Endothelial cell of umbilical vein (primary cell): ENCODE results near the gene PRR11.

Experiments used
- CTCF ChIP-seq, 2 donors: IDR thresholded peaks; 1 replicate in 1 of 2; 2 replicates in 1 of 2; pipeline ENCODE4 v1.5.1; 2011; ENCODE audit warnings: low read length in 2 of 2, mild to moderate bottlenecking in 2 of 2, moderate library complexity in 2 of 2, control low read depth in 1 of 2, inconsistent platforms in 1 of 2, low read depth in 1 of 2; ENCODE audit not compliant: insufficient read depth in 1 of 2; ENCODE audit errors: extremely low read depth in 1 of 2
- EZH2 ChIP-seq: IDR thresholded peaks from 2 replicates; pipeline ENCODE4 v1.6.1; 2012; ENCODE audit warnings: borderline replicate concordance, low read depth, mild to moderate bottlenecking, moderate library complexity, low read length, inconsistent platforms; ENCODE audit not compliant: severe bottlenecking
- GATA2 ChIP-seq: IDR thresholded peaks from 2 replicates; pipeline ENCODE4 v1.7.0; 2011; ENCODE audit warnings: low read depth, mild to moderate bottlenecking, moderate library complexity, mixed read lengths, low read length; ENCODE audit not compliant: insufficient read length, insufficient read depth
- JUN ChIP-seq: IDR thresholded peaks from 2 replicates; pipeline ENCODE4 v1.6.1; 2011; ENCODE audit warnings: borderline replicate concordance, low read depth; ENCODE audit not compliant: insufficient read length, insufficient read depth
- POLR2A ChIP-seq: IDR thresholded peaks from 2 replicates; pipeline ENCODE4 v1.6.1; 2012; ENCODE audit warnings: low read depth, mild to moderate bottlenecking, control low read depth, low read length
- POLR2AphosphoS5 ChIP-seq: IDR thresholded peaks from 2 replicates; pipeline ENCODE4 v1.6.1; 2012; ENCODE audit warnings: low read depth, mild to moderate bottlenecking, control low read depth, low read length, moderate library complexity; ENCODE audit not compliant: insufficient read depth

- TF ChIP-seq POLR2AphosphoS5 = no peak
- no peak for TF ChIP-seq CTCF (IDR thresholded peaks at IDR 0.05; ENCODE audit: extremely low read depth in 1 of 2, insufficient read depth in 1 of 2, low read depth in 1 of 2, low read length in 2 of 2)
- no peak for TF ChIP-seq POLR2A
- no peak for TF ChIP-seq JUN
- no peak for TF ChIP-seq EZH2
- TF ChIP-seq GATA2 = no peak
These were observed 25.7 kb upstream of the PRR11 start for GRCh38 chr17:59129814-59130213.
